ENCODE data around the gene ATP10D.

The ATP10D gene

GRCh38 chr4:47473141-47473750 is 11.8 kb upstream of the ATP10D start:
- TF ChIP-seq CTCF (conservative IDR thresholded peaks at IDR 0.05; ENCODE audit: control insufficient read depth, insufficient read depth, low read depth, low read length), result no peak
- DNase-seq (ENCODE audit: low read depth), result no peak
- no peak overlapping the region for H3K4me3 ChIP-seq (ENCODE audit: control insufficient read depth, low read depth, low read length)

- no peak for DNase-seq (ENCODE audit: low read depth)
- TF ChIP-seq CTCF (conservative IDR thresholded peaks at IDR 0.05; ENCODE audit: control insufficient read depth, insufficient read depth, low read depth, low read length), result no peak
- no peak overlapping the region for H3K4me3 ChIP-seq (ENCODE audit: control insufficient read depth, low read depth, low read length)
Observed at GRCh38 chr4:47474799-47475198, 10.3 kb upstream of the ATP10D start.

GRCh38 chr4:47475411-47475810 is 9.7 kb upstream of the ATP10D start:
- no peak for TF ChIP-seq CTCF (conservative IDR thresholded peaks at IDR 0.05; ENCODE audit: control insufficient read depth, insufficient read depth, low read depth, low read length)
- no peak for DNase-seq (ENCODE audit: low read depth)
- H3K4me3 ChIP-seq (ENCODE audit: control insufficient read depth, low read depth, low read length), result no peak overlapping the region

- H3K4me3 ChIP-seq (ENCODE audit: control insufficient read depth, low read depth, low read length), result no peak overlapping the region
- no peak for TF ChIP-seq CTCF (conservative IDR thresholded peaks at IDR 0.05; ENCODE audit: control insufficient read depth, insufficient read depth, low read depth, low read length)
- no peak for DNase-seq (ENCODE audit: low read depth)
Observed at GRCh38 chr4:47478804-47479203, 6.3 kb upstream of the ATP10D start.

- DNase-seq (ENCODE audit: low read depth), result peak; percentile 78
- TF ChIP-seq CTCF (conservative IDR thresholded peaks at IDR 0.05; ENCODE audit: control insufficient read depth, insufficient read depth, low read depth, low read length), result no peak
Observed at GRCh38 chr4:47482326-47482725, 2.7 kb upstream of the ATP10D start.

GRCh38 chr4:47483745-47484144 is 1.3 kb upstream of the ATP10D start:
- no peak for TF ChIP-seq CTCF (conservative IDR thresholded peaks at IDR 0.05; ENCODE audit: control insufficient read depth, insufficient read depth, low read depth, low read length)
- H3K4me3 ChIP-seq (ENCODE audit: control insufficient read depth, low read depth, low read length), result no peak overlapping the region
- DNase-seq (ENCODE audit: low read depth), result no peak

More at GRCh38 chr4:47482326-47482725, 2.7 kb upstream of the ATP10D start:
- no peak overlapping the region for H3K4me3 ChIP-seq (ENCODE audit: control insufficient read depth, low read depth, low read length)

GRCh38 chr4:47484168-47484567 is 907 bp upstream of the ATP10D start:
- no peak overlapping the region for H3K4me3 ChIP-seq (ENCODE audit: control insufficient read depth, low read depth, low read length)

More at GRCh38 chr4:47484168-47484567, 907 bp upstream of the ATP10D start:
- no peak for DNase-seq (ENCODE audit: low read depth)
- TF ChIP-seq CTCF (conservative IDR thresholded peaks at IDR 0.05; ENCODE audit: control insufficient read depth, insufficient read depth, low read depth, low read length), result no peak
